ENCODE results near the gene NF1.

The NF1 gene

GRCh38 chr17:31093866-31094599 is 744 bp upstream of the NF1 start:
- no peak for DNase-seq (ENCODE audit: low read depth in 2 of 2)
- no peak for TF ChIP-seq CTCF (IDR thresholded peaks at IDR 0.05; ENCODE audit: low read depth, low read length)
- peak overlapping the region; percentile 82 to 83 for H3K4me3 ChIP-seq (replicated peaks in 1 of 2; ENCODE audit: low read depth in 2 of 2, low read length in 2 of 2)

GRCh38 chr17:31095236-31096105 is 694 bp downstream of the NF1 start:
- peak; percentile 47 to 58 for DNase-seq (ENCODE audit: low read depth in 2 of 2)
- TF ChIP-seq CTCF (IDR thresholded peaks at IDR 0.05; ENCODE audit: low read depth, low read length): no peak
- peak overlapping the region; percentile 82 to 83 for H3K4me3 ChIP-seq (replicated peaks in 1 of 2; ENCODE audit: low read depth in 2 of 2, low read length in 2 of 2)

DNA sequence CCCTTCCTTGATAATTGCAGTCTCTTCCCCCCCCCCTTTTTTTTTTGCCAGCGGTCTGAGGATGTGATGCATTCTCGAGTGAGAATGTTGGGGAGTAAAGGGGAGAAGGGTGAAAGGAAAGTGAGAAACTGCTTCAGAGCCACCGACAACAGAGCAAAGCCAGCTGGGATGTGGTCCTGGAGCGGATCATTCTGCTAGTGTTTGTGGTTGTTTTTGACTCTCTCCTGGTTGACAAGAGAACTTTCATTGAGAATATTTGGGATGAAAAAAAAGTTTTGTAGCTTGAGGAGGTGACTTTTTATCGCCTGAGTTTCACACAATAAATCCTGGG is 1.3 kb downstream of the NF1 start:
- DNase-seq (ENCODE audit: low read depth in 2 of 2): peak in 1 of 2 donors; percentile 37
- TF ChIP-seq CTCF (IDR thresholded peaks at IDR 0.05; ENCODE audit: low read depth, low read length): no peak
- H3K4me3 ChIP-seq (replicated peaks in 1 of 2; ENCODE audit: low read depth in 2 of 2, low read length in 2 of 2): peak overlapping the region; percentile 82 to 83

DNA sequence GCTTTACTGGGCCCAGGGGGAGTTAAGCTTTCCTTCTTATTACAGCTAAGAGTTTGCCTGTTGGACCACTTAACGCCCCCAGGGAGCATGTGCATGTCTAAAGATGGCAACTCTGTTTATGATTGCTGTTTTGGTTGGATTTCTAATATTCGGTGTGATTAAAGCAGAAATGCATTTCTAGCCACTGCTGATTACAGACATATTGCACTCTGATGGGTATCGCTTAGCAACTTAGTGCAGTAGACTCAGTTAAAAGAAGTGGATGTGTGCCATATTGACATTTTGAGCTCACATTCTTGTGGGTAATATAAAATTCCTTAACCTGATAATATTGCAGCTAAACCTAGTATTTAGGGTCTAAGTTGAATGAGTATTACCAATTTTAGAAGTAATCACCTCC is 4.2 kb downstream of the NF1 start:
- no peak for TF ChIP-seq CTCF (IDR thresholded peaks at IDR 0.05; ENCODE audit: low read depth, low read length)
- DNase-seq (ENCODE audit: low read depth in 2 of 2): peak; percentile 9 to 51
- H3K4me3 ChIP-seq (replicated peaks in 1 of 2; ENCODE audit: low read depth in 2 of 2, low read length in 2 of 2): no peak overlapping the region

- peak in 1 of 2 donors; percentile 7 for DNase-seq (ENCODE audit: low read depth in 2 of 2)
- no peak overlapping the region for H3K4me3 ChIP-seq (replicated peaks in 1 of 2; ENCODE audit: low read depth in 2 of 2, low read length in 2 of 2)
- TF ChIP-seq CTCF (IDR thresholded peaks at IDR 0.05; ENCODE audit: low read depth, low read length): no peak
Observed at GRCh38 chr17:31100840-31101459, 6.2 kb downstream of the NF1 start.

DNA sequence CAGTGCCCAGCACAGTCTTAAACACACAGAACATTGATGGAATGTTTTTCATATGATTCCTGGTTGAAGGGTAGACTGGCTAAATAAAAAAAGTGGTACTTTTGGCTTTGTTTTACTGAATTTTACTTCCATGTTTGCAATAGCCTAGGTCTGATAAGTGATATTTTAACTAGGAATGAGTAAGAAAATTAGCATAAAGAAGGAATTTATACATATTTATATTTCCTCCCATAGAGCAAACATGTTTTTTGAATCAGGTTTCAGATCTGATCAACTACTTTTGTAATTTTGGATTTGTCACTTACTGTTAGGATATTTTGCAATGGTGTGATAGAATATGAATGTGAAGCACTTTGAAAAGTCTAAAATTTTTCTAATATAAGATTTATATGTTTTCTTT is 7.2 kb downstream of the NF1 start:
- no peak for DNase-seq (ENCODE audit: low read depth in 2 of 2)
- no peak overlapping the region for H3K4me3 ChIP-seq (replicated peaks in 1 of 2; ENCODE audit: low read depth in 2 of 2, low read length in 2 of 2)
- no peak for TF ChIP-seq CTCF (IDR thresholded peaks at IDR 0.05; ENCODE audit: low read depth, low read length)

Data from cardiac fibroblast (primary cell).